ENCODE results near the gene C3.

GRCh38 chr19:6696239-6696820 lies 24.1 kb downstream of the C3 start:
- TF ChIP-seq POLR2A (IDR thresholded peaks at IDR 0.05) (no peak), POLR2AphosphoS5 (IDR thresholded peaks at IDR 0.05) (no peak), CTCF (IDR thresholded peaks at IDR 0.05) (no peak)

Measured in upper lobe of left lung (tissue), 4 donors.